HG03565 (cell line): Measurements from ENCODE around the gene EGFR.
"Not testable (repeated sequence)": the region's sequence is repeated elsewhere in the genome, so short reads cannot be mapped to it uniquely, and the experiment has no call there.

Experiments
- ATAC-seq: cut with Tn5 transposase; IDR thresholded peaks from one replicate; pipeline ENCODE4 v1.9.1; 2021; ENCODE audit warnings: mild to moderate bottlenecking, moderate library complexity; ENCODE audit not compliant: unreplicated experiment

EGFR gene

DNA sequence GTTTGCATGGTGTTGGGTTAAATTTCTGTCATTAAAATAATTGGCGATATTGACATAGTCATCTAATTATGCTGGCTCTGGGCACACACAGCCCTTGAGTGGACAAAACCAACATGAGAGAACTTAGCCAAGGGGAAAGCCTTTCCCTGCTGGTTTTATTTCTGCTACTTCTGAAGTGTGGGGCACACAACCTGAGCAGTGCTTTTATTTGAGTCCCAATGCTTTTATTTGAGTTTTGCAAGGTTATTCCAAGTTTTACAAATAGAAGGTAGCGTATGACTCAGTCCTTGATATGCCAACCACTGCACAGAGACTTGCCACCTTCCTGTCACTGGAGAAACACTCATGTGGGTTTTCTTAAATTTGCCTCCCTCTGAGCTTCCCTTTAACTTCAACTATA is 145.7 kb downstream of the EGFR start:
- ATAC-seq, result no peak

GRCh38 chr7:55165176-55165861 is 146.5 kb downstream of the EGFR start:
- no peak for ATAC-seq

- ATAC-seq, result not testable (repeated sequence)
Observed at GRCh38 chr7:55167296-55167695, 148.5 kb downstream of the EGFR start.

- ATAC-seq, result no peak
Observed at GRCh38 chr7:55170335-55171069, 151.7 kb downstream of the EGFR start.

DNA sequence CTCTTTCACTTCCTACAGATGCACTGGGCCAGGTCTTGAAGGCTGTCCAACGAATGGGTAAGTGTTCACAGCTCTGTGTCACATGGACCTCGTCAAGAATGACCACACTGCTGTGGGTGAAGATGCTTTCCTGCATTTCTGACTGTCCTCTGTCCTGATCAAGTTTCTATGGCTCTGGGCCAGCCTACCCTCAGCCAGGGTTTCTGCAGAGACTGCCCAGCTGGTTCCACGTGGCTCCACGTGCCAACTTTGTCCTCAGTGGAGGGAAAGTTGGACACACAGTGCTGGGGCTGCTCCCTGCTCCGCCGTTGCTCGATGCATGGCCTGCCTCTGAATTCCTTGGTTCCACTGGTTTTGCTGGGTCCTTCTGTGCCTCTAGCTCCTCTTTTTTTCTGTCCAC is 152.3 kb downstream of the EGFR start:
- ATAC-seq, result no peak

- ATAC-seq, result no peak
Observed at GRCh38 chr7:55172161-55172560, 153.3 kb downstream of the EGFR start.

DNA sequence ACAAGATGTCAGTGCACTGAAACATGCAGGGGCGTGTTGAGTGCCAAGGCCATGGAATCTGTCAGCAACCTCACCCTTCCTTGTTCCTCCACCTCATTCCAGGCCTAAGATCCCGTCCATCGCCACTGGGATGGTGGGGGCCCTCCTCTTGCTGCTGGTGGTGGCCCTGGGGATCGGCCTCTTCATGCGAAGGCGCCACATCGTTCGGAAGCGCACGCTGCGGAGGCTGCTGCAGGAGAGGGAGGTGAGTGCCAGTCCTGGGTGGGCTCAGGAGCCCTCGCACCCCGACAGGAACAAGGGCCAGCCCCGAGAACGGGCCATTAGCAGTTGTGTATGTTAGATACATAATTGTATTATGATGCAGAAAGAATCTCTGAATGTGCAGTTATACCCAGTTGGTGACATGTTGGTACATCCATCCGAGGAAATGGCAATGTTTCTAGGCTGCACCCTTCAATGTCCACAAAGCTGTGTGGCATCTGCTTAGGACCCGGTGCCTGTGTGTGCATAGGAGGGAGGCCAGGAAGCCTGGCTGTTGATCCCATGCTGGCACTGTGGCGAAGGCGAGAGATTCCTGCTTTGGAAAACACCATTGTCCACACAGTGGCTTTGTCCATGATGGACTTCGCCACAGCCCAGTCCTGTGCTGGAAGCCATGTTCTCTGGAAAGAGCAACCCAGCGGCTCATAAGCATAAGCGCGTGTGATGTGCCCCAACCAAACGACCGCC is 154.2 kb downstream of the EGFR start:
- ATAC-seq, result no peak

GRCh38 chr7:55173671-55174070 is 154.9 kb downstream of the EGFR start:
- no peak for ATAC-seq

DNA sequence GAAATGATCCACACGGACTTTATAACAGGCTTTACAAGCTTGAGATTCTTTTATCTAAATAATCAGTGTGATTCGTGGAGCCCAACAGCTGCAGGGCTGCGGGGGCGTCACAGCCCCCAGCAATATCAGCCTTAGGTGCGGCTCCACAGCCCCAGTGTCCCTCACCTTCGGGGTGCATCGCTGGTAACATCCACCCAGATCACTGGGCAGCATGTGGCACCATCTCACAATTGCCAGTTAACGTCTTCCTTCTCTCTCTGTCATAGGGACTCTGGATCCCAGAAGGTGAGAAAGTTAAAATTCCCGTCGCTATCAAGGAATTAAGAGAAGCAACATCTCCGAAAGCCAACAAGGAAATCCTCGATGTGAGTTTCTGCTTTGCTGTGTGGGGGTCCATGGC is 155.6 kb downstream of the EGFR start:
- ATAC-seq, result no peak

DNA sequence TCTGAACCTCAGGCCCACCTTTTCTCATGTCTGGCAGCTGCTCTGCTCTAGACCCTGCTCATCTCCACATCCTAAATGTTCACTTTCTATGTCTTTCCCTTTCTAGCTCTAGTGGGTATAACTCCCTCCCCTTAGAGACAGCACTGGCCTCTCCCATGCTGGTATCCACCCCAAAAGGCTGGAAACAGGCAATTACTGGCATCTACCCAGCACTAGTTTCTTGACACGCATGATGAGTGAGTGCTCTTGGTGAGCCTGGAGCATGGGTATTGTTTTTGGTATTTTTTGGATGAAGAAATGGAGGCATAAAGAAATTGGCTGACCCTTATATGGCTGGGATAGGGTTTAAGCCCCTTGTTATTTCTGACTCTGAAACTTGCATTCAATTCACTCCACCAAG is 156.0 kb downstream of the EGFR start:
- ATAC-seq, result no peak

- ATAC-seq, result no peak
Observed at GRCh38 chr7:55177068-55177530, 158.3 kb downstream of the EGFR start.

- ATAC-seq, result no peak
Observed at GRCh38 chr7:55177589-55178261, 158.9 kb downstream of the EGFR start.

- no peak for ATAC-seq
Observed at GRCh38 chr7:55178292-55178862, 159.6 kb downstream of the EGFR start.

DNA sequence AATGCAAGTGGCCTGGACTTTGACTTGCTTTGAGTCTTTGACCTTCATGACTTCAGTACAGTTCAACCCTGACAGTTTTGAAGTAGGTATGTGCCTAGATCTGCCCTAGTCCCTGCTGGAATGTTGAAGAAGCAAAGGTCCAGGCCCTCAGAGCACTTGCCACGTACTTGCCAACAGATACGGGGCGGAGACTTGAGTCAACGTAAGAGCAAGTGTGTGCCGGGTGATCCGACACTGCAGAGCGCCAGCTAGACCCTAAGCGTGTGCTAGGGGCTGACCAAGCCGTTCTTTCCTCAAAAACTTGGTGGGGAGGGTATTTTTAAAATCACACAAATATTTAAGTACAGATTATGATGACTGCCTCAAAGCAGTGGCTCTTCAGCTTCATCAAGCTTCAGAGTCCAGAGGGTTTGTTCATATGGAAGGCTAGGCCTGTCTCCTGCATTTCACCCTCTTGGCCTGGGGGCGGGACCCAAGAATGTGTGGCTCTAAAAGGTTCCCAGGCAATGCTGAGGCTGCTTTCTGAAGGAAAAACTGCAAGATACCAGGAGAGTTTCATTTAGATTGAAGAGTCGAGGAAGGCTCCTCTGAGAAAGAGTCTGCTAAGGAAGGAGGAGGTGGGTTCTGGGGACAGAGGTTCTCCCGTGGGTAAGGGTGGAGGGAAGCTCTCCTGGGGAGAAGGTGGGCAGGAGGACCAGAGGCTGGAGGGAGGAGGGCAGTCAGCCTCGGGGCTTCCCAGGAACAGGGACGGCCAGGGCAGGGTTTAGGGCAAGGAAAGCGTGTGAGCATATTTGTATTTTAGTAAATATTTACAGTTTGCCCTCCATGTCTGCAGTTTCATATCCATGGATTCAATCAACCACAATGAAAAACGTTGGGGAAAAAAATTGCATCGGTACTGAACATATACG is 160.3 kb downstream of the EGFR start:
- no peak for ATAC-seq

DNA sequence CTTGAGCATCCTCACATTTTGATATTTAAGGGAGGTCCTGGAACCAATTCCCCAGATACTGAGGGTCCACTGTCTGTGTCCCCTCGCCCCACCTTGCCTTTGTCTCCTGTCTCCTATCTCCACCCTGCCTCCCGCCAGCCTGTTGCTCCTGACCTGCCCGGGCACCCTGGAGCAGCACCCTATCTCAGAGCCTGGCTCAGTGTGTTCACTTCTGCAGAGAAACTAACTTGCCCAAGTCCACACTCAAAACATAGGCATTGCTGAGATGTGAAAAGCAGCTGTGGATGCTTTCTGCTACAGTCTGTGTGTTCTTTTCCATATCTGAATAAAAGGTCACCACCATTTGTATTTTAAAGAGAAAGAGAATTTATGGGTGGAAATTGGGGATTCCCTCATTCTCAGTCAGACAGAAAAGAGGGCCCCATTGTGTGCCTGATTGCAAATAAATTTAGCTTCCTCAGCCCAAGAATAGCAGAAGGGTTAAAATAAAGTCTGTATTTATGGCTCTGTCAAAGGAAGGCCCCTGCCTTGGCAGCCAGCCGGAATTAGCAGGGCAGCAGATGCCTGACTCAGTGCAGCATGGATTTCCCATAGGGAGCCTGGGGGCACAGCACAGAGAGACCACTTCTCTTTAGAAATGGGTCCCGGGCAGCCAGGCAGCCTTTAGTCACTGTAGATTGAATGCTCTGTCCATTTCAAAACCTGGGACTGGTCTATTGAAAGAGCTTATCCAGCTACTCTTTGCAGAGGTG is 161.3 kb downstream of the EGFR start:
- ATAC-seq, result no peak

- ATAC-seq, result no peak
Observed at GRCh38 chr7:55180963-55181542, 162.2 kb downstream of the EGFR start.

DNA sequence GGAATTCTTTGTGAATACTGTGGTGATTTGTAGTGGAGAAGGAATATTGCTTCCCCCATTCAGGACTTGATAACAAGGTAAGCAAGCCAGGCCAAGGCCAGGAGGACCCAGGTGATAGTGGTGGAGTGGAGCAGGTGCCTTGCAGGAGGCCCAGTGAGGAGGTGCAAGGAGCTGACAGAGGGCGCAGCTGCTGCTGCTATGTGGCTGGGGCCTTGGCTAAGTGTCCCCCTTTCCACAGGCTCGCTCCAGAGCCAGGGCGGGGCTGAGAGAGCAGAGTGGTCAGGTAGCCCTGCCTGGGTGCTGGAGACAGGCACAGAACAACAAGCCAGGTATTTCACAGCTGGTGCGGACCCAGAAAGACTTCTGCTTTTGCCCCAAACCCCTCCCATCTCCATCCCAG is 162.9 kb downstream of the EGFR start:
- no peak for ATAC-seq

DNA sequence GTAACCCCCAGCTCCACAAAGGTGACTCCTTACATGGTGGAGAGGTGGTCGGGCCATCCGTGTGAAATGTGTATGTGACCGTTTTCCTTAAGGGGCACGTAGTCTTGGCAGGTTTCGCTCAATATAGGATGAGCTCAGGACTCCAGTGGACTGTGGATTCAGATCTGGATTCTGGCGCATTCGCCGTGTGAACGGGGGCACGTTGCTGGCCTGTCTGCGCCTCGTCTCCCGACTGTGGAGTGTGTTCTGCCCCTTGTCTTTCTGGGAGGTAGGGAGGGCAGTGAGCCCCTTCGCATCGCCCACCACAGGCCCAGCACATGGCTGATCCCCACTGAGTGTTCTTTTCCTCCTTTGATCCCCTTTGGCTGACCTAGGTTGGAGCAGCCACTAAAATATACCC is 165.1 kb downstream of the EGFR start:
- no peak for ATAC-seq

- no peak for ATAC-seq
Observed at GRCh38 chr7:55185321-55185802, 166.5 kb downstream of the EGFR start.
